ENCODE data around the gene UQCC2.
A peak's percentile ranks its signal among the peaks of the same experiment; 100 is the strongest.

UQCC2 gene

GRCh38 chr6:33707771-33708170 is 3.7 kb downstream of the UQCC2 start:
- DNase-seq (ENCODE audit: low read depth) = no peak

DNA sequence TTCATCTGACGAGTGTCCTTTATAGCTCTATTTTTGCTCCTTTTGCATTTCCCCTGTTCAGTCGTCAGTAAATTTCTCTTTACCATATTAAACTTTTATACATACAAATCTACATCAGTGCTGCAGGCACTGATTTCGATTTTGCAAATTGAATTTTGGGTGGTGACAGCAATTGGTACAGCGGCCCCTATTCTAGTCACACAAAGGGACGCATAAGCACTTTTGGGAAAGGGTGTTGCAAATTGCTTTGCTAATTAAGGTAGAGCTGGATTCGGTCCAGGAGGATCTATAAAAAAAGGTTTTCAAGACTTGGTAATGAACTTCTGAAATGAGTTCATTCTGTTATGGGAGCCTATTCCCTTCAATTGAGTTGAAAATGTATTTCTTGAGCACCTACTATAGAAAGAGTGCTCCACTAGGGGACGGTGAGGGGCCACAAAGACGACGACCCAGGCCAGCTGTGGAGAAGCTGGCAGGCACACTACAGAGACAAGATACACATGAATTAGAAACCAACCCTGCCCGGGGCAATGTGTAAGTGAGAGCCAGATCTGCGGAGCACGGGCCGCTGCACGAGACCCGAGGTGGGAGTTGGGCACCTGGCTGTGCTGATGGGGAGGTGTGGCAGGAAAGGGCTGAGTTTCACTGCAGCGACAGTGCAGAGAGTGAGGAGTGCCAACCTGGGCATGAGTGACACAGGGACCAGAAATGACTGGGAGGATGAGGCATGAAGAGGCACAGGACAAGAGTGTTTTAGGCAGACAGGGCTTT is 5.4 kb downstream of the UQCC2 start:
- DNase-seq (ENCODE audit: low read depth) = no peak

DNA sequence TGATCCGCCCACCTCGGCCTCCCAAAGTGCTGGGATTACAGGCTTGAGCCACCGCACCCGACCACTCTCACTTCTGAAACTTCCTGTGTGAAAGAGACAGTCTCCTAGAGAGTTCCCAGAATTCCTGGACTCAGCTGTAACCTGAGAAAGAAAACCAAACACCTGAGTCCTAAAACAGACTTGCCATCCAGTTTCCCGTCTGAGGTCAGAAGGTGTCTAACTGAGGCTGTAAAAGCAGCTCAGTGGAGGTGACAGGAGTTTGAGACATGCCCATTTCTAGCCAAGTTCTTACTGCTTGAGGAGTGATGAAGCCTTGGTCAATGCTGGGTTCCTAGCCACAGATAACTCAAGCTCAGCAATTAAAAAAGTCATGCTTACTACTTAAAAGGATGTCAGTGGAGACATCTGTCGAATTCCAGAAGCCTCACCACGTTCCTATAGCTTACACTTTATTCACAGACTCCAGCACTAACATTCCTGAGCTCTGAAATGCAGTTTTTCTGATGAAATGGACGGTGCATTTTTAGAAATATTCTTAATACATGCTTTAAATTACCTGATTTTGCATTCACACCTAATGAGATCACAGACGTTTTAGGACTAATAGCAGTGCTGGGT is 6.1 kb downstream of the UQCC2 start:
- DNase-seq (ENCODE audit: low read depth) = no peak

DNA sequence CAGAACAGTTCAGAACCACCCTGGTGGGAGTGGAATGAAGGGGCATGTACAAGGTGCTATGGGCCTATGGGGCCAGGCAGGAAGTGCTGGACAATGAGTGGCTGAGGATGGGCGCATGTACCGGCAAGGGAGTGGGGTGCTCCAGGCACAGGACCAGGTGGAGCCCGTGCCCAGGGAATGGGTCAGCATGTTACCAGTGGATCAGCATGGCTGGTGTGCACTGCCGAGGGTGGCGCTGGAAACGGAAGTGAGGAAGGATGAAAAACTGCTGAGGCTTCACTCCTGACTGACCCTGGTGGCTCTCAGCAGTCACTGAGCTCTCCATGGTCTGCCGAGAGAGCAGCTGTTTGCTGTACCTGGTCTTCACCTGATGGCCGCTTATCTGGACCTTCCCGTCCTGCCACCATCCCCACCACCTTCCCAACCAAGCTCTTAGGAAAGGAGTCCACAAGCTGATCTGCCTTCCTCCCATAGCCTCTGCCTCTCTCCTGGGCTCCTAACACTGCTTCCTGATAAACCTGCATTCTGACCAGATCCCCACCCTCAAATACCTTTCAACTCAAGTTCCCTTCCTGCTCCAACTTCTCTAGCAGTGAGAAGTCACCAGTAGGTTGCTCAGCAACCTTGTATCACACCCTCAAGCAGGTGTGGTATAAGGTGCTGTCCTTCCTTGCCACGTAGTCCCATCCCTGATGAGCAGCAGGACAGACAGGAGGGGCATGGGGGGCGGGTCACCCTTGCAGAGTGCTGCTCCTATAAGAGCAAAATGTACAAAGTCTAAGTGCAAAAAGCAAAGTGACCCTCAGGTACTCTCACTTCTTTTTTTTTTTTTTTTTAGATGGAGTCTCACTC is 7.1 kb downstream of the UQCC2 start:
- DNase-seq (ENCODE audit: low read depth) = no peak

- peak; percentile 47 for DNase-seq (ENCODE audit: low read depth)
Measured at GRCh38 chr6:33702345-33702977, 9.0 kb downstream of the UQCC2 start.

- DNase-seq (ENCODE audit: low read depth) = peak; percentile 48
Measured at GRCh38 chr6:33700391-33701050, 11.0 kb downstream of the UQCC2 start.

GRCh38 chr6:33699739-33700138 is 11.8 kb downstream of the UQCC2 start:
- no peak for DNase-seq (ENCODE audit: low read depth)

DNA sequence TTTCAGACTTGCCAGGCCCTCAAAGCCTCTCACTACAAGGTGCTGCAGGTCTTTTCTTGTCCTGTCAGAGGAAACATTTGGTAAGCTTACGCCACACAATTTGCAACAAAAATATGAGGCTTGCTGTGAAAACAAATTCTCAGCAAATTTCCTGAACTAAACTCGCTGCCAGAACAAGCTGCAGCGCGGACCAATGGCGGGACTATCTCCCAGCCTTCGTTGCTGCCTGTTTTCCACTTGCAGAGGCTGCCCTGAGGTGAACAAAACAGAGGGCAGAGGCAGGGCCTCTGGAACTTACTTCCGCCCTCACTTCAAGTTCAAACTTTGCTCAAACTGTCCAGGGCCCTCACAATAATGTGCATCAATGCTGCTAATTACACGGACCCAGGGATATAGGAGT is 12.4 kb downstream of the UQCC2 start:
- DNase-seq (ENCODE audit: low read depth) = no peak

- DNase-seq (ENCODE audit: low read depth) = no peak
Measured at GRCh38 chr6:33698494-33698893, 13.0 kb downstream of the UQCC2 start.

GRCh38 chr6:33697845-33698244 is 13.7 kb downstream of the UQCC2 start:
- no peak for DNase-seq (ENCODE audit: low read depth)

- no peak for DNase-seq (ENCODE audit: low read depth)
Measured at GRCh38 chr6:33696548-33697518, 14.7 kb downstream of the UQCC2 start.

- DNase-seq (ENCODE audit: low read depth) = no peak
Measured at GRCh38 chr6:33696076-33696475, 15.4 kb downstream of the UQCC2 start.

GRCh38 chr6:33695451-33695887 is 16.0 kb downstream of the UQCC2 start:
- no peak for DNase-seq (ENCODE audit: low read depth)

GRCh38 chr6:33694977-33695376 is 16.5 kb downstream of the UQCC2 start:
- DNase-seq (ENCODE audit: low read depth) = no peak

DNA sequence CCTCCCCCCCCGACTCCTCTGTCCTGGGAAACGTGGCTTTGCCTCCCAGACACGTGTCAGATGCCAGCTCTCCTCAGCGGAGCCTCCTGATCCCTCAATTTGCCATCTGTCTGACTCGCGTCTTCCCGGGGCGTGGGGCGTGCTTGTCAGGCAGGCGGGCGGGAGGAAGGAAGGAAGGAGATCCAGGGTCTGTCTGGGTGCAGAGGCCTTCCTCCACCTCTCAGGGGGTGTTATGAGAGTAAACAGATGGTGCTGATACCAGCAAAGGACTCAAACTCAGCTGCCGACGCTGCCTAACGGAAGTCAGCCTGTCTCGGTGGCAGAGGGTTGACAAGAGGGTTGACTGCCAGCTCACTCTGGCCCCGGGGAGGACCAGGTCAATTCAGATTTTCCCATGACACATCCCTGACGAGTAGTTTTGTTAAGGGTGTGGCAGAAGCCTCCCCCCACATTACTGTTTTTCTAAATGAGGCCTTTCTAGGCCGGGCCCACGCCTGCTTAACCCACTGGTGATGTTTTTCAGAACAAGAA is 17.0 kb downstream of the UQCC2 start:
- DNase-seq (ENCODE audit: low read depth) = peak; percentile 47

GRCh38 chr6:33693186-33694105 is 18.1 kb downstream of the UQCC2 start:
- no peak for DNase-seq (ENCODE audit: low read depth)

DNA sequence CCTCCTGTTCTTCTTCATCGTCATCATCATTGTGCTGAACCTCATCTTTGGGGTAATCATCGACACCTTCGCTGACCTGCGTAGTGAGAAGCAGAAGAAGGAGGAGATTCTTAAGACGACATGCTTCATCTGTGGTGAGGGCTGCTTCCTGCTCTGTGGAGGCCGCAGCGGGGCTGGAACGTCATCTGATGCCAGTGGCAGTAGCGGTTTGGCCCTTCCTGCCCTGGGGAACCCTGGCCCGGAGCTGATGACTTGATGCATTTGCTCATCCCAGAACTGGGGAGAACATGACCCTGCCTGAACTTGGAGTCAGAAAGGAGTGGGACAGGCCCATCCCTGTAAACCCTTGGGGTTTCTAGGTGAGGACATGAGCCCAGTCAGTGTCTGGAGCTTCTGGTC is 18.7 kb downstream of the UQCC2 start:
- DNase-seq (ENCODE audit: low read depth) = no peak

DNA sequence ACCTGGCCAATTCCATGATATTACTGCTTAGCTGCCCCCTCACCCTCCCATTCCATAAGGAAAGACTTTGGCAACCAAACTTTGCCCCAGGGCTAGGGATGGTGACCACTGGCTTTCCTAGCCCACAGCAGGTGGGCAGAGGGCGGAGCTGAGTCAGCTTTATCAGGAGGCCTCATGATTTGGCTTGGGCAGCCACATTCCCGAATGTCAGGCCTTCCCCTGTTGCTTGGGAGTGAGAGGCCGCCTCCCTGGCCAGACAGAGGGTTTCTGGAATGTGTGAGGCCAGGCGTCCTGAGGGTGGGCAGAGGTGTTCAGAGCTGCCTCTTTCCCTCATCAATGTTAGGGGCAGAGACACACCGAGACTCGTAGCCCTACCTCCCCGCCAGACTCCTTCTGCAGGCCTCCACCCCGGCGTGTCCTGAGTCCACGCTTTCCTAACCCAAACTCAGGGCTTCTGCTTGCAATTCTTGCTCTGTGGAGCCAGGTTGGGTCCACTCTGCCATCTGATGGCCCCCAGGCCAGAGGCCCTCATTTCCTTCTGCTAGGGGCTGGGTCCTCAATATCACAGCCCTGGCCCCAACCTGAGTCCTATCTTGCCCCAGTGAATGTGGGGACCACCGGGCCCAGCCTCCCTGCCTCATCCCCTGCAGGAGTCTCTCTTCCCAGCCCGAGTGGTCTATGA is 19.3 kb downstream of the UQCC2 start:
- DNase-seq (ENCODE audit: low read depth) = no peak
